NK-92 (cell line): ENCODE results near the gene PLBD2.

Experiments used
- DNase-seq: peaks from one replicate; lab custom pipeline; 2025; ENCODE audit not compliant: unreplicated experiment; lab: John Stamatoyannopoulos, UW

The PLBD2 gene, protein sequence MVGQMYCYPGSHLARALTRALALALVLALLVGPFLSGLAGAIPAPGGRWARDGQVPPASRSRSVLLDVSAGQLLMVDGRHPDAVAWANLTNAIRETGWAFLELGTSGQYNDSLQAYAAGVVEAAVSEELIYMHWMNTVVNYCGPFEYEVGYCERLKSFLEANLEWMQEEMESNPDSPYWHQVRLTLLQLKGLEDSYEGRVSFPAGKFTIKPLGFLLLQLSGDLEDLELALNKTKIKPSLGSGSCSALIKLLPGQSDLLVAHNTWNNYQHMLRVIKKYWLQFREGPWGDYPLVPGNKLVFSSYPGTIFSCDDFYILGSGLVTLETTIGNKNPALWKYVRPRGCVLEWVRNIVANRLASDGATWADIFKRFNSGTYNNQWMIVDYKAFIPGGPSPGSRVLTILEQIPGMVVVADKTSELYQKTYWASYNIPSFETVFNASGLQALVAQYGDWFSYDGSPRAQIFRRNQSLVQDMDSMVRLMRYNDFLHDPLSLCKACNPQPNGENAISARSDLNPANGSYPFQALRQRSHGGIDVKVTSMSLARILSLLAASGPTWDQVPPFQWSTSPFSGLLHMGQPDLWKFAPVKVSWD

DNA sequence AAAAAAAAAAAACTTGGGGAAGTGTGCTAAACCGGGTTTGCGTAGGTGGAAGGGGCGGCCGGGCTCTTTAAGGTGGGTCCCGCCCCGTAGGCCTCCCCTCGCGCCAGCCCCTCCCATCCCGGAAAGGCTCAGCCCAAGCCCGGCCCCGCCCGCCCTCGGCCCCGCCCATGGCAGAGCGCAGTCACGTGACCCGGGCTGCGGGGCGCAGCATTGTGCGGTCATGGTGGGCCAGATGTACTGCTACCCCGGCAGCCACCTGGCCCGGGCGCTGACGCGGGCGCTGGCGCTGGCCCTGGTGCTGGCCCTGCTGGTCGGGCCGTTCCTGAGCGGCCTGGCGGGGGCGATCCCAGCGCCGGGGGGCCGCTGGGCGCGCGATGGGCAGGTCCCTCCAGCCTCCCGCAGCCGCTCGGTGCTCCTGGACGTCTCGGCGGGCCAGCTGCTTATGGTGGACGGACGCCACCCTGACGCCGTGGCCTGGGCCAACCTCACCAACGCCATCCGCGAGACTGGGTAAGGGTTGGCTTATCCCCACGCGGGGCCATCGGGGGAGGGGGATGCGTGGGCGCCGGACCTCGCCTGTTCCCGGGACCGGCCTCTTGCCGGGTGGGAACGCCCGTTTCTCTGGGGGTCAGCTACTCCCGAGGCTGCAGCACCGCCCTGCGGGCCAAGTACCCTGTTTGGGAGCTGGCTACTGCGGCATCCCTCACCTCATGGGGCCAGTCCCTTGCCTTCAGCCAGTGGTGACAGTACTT, at the start of gene PLBD2:
Gene PLBD2, plus strand, starts transcription at position 207 of the 752 bp plus-strand sequence. Its CDS starts 14 bp downstream, at position 221.
- DNase-seq = peak; percentile 66

DNA sequence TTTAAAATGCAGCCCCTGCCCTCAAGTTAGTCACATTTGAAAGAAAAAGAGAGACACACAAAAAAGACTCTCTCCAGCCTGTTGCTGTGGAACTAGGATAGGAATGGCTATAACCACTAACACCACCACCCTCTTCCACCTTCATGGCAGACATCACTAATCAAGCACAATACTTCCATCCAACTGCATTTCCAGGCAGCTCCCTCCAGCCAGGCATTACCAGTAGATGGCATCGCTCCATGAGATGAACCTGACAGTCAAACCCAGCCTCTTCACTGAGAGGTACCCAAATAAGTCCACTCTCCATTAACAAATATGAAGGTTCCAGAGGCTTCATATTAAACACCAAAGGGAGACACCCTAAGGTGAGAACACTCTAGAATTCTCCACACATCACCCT, 47.9 kb upstream of the PLBD2 start:
- no peak for DNase-seq

DNA sequence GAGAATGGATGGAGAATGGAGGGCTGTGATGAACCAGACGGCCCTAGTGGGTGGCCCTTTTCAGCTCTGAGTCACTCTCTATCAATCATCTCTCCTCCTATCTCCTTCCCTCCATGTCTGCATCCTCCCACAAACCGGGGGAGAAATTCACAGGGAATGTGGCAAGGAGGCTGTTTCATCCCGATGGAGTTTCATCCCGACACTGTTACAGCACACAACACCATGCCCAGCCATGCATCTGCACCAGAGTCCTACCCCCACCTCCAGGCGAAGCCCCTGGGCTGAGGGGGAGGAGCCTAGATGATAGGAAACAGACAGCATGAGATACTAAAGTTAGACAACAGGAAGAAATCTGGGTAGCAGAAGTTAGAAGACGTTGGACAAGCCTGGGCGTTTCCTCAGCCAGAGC, 44.3 kb upstream of the PLBD2 start:
- no peak for DNase-seq

DNA sequence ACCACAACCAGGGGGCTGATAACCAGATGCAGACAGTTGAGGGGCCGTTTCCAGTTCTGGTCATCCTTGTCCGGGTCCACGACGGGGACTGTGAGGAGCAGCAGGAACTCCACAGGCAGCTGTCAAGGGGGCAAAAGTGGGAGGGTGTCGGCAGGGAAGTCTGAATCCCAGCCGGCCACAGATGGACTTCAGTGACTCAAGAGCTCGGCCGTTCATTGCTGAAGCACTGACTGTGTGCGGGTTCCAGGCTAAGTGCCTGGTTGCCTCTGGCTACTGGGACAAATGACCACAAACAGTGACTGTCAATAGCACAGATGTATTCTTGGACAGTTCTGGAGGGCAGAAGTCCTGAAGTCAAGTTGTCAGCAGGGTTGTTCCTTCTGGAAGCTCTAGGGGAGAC, 43.0 kb upstream of the PLBD2 start:
- DNase-seq = no peak

DNA sequence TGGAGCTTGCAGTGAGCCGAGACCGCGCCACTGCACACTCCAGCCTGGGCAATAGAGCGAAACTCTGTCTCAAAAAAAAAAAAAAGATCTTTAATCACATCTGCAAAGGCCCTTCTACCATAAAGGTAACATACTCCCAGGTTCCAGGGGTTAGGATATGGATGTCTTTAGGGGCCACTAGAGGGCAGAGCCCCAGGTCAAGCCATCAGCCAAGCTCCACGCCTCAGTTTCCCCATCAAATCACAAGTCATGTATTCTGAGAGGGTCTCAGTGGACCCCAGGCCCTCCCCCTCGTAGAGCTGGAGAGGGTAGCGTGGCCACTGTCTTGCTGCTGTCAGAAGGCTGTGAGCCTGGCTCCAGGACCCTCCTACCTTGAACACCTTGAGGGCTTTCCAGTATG, 42.2 kb upstream of the PLBD2 start:
- DNase-seq = no peak

DNA sequence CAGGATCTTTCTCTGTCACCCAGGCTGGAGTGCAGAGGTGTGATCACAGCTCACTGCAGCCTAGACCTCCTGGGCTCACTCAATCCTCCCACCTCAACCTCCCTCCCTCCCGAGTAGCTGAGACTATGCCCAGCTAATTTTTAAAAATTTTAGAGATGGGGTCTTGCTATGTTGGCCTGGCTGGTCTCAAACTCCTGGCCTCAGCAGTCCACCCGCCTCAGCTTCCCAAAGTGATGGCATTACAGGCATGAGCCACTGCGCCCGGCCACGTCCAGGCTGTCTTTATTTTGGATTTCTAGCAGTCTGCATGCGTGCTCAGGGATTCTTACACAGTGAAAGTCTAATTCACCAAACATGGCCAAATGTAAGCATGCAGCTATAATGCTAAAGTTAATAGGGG, 41.3 kb upstream of the PLBD2 start:
- no peak for DNase-seq

DNA sequence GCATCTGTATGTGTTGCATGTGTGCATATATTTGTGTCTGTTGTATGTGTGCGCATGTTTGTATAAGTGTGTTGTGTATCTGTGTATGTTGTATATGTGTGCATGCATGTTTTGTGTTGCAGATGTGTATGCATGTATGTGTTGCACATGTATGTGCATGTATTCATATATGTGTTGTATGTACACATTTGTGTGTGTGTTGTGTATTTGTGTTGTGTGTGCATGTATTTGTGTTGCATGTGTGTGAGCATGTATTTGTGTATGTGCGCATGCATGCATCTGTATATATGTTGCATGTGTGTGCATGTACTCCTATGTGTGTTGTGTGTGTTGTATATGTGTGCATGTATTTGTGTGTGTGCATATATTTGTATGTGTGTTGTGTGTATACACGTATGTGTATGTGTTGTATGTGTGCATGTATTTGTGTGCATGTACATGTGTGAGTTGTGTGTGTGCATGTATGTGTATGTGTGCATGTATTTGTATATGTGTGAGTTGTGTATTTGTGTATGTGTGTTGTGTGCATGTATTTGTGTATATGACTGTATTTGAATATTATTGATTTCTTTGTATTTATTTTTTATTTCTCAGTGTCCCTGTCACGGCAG, 40.2 kb upstream of the PLBD2 start:
- DNase-seq = no peak

DNA sequence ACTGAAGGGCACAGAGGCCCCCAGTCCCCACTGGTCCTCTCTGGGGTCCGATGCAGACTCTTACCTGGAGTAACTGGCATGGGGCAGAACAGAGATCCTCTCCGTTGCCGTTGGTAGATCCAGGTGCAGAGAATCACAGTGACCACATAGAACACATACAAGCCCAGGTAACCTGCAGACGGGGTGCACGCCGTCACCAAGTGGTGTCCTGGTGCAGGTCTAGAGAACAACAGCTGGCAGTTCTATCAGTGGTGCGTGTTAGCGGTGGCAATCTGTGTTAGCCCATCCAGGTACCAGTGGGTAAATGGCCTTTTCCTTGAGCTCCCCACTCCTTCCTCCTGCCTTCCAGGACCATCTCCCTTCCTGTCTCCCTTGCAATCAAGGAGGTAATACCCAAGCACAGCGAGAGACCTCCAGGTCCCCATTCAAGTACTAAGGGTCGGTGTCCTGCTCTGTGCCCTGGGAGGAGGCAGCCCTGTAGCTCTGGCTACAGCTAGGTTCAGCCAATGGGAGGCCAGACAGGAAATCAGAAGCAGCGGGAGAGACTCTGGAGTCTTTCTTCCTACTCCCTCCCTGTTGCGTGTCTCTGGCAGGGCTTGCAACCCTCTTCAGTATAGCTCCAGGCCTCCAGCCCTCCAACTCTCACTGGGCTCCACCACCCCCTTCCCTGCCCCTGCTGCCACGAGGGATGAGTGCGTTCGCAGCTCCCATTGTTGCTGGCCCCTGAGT, 39.3 kb upstream of the PLBD2 start:
- DNase-seq = no peak

DNA sequence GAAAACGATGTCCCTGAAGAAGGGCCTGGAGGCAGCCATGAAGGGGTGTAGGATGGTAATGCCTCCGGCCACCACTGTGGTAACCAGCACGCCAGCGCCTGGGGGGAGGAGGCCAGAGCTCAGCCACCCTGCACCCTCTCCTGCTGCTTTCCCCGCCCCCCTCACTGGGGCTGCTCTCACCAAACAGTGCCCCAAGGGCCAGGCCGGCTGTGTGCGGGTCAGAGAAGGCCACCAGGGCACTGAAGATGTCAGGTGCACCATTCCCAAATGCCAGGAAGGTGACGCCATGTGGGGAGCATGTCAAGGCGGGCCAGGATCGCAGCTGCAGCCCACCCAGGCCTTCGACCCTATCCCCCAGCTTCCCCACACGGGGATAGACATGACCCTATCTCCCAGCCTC, 38.0 kb upstream of the PLBD2 start:
- DNase-seq = no peak

DNA sequence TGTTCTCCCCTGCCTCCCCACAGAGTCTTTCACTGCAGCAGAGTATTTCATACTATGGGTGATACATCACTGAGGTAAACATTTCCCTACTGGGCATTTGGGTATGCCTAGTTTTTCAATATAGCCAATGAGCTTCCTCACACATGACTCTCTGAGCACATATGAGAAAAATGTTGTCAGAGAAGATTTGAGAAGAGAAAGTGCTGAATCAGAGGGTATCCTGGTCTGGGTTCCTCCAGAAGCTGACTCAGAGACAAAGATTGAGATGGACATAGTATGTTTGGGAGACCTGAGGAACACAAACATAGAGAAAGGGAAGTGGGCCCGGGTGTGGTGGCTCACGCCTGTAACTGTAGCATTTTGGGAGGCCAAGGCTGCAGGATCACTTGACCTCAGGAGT, 36.0 kb upstream of the PLBD2 start:
- DNase-seq = no peak

DNA sequence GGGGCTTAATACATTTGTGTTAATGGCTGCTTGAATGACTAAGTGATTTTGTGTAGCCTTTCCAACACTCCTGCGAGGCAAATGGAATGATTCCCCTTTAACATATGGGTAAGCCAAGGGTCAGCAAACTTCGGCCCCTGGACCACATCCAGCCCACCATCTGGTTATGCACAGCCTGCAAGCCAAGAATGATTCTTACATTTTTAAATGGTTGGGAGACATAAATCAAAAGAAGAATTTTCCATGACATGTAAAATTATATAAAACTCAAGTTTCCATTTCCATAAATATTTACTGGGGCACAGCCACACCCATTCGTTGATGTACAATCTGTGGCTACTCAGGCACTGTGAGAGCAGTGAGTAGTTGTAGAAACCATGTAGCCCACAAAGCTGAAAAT, 32.5 kb upstream of the PLBD2 start:
- DNase-seq = no peak

DNA sequence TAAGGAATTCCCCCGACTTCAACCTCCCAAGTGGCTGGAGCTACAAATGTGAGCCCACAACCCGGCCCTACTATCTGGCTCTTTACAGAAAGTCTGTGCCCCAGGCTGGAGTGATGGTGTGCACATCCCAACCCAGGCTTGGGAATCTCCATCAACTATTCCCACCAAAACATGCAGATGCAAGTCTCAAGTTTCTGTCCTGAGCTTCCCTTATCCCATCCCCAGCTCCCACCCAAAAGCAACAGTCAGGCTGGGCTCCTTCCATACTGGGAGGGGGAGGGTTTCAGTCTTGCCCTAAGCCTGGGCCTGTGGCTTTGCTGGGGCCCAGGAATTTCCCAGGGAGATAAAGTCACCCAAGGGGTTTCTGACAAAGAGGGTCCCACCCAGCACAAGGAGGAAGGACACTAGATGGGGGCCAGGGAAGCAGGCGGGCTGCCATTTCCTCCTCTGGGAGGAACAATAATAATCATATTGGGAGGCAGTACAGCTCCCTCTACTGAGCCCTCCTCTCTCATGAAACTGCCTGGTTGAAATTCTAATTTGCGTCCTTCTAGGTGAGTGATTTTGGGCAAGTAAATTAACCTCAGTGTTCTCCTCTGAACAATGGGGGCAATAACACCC, 31.5 kb upstream of the PLBD2 start:
- DNase-seq = no peak

DNA sequence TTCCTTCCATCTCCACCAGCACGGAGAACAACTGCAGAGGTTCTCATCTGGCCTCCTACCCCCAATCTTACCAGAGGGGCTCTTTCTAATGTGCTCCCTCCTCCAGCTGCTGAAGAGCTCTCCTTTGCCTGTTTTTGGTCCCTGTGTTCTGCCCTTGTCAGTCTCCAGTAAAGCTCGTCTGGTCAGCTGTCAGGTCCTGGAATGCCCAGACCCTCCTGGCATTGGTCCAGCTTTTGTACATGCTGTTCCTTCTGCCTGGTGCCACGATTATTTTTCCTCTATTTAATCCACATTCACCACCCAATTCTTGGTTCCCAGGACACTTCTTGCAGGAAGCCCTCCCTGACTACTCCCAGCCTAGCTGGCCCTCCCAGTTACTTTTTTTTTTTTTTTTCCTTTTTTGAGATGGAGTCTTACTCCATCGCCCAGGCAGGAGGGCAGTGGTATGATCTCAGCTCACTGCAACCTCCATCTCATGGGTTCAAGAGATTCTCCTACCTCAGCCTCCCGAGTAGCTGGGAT, 30.0 kb upstream of the PLBD2 start:
- no peak for DNase-seq

DNA sequence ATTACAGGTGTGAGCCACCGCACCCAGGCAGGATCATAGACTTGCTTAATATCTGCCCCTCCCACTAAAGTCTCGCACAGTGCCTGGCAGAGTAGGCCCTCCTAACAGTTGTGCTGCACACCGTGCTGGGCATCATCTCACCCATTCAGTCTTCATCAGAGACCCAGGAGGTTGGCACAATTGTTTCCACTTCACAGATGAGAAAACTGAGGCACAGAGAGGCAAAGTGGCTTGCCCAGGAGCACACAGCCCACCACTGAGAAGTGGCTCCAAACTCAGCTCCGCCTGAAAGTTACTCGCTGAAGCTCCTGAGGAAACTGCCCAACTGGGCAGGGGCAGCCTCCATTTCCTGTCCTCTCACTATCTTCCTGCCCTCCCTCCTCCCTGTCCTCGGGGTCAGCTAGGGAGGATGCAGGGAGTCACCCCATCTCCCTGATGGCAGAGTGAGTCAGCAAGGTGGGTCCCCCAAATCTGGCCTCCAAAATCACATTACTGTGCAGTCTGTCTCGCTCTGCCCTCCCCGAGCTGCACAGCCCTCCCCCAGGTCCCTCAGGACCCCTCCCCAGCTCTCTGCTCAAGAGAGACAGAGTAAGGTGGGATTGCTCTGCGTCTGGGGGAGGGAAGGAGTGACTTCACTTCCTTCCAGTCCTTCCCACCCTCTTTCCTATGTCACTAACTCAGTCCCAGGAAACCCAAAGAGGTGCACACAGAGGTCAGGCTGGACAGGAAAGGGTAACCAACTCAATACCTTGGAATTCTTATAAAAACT, 29.2 kb upstream of the PLBD2 start:
- DNase-seq = no peak

DNA sequence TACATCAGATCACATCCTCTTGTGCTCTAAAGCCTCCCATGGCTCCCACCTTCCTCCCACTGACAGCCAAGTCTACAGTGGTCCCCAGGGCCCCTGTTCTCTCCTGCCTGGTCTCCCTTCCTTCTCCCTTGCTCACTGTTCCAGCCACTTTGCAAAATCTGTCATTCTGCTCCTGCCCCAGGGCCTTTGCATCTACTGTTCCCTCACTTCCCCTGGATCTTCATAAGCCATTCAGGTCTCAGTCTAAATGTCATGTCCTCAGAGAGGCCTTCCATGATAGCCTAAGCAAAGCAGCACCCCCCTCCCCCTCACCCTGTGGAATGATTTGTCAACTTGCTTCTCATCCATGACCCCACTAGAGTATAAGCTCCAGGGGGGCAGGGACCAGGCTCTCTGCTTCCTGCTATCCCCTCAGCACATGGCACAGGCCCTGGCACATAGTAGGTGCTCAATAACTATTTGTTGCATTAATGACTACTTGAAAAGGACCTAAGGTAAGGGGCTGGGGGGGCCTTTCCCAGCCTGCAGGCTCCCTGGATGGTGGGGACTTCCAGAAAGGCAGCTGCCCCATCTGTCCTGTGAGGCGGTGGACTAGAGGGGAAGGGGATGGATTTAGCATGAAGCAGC, 28.5 kb upstream of the PLBD2 start:
- DNase-seq = no peak

DNA sequence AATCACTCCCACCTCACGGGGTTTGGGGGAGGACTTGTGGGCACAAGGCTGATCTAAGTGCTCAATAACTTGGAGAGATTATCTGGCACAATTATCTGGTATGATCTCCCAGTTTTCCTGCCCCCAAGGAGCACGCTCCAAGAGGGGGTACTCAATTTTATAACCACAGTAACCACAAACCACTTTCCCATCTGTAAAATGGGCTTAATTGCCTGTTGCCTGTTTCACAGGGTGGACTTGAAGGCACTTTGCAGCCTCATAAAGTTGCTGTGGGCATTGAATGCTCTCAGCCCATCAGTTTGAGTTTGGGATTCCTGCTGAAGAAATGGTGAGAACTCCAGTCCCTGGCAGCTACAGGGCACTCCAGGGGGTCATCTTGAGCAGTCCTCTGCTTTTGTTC, 27.9 kb upstream of the PLBD2 start:
- DNase-seq = no peak

DNA sequence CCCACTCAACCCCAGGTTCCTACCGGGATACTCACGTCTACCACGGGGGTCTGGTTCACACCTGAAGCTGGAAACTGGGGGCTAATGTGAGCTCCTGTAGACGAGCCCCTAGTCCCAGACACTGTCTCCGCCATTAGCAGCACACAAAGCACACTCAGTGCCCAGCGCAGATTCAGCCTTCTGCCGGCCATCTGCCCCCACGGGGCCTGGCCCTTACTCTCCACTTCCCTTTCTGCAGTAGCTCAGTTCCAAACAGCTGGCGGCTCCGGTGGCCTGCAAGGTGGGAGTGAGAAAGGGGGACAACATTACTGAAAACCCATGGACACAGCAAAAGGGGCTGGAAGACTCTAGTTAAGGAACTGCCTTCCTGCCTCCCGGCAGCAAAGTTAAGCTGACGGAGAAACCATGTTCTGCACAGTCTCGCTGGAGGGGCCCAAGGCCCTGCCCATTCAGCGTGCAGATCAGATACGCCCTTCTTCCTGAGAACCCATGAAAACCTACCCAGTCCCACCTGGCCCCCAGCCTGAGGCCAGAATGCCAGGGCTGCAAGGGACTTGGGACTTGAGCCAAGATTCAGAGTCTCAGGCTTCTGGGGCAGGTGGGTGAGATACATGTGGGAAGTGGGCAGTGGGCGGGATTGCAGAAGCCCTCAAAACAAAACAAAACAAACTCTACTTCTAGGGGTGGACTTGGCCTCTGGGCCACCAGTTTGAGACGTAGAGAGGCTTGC, 25.5 kb upstream of the PLBD2 start:
- DNase-seq = no peak

DNA sequence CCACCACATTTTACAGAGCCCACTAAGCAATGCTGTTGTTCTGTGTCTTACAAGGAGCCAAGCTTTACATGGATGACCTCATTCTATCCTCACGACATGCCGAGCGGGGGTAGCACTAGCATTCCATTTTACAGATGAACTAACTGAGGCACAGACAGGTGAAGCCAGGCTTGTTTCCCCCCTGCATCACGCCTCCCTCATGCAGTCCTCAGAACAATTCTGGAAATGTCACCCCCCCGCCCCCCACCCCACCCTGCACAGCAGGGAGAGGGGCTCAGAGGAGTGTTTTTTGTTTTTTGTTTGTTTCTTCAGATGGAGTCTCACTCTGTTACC, 25.0 kb upstream of the PLBD2 start:
- DNase-seq = no peak
